GM19240 (cell line): ENCODE results near the gene STX8.
"Not testable (repeated sequence)": the region's sequence is repeated elsewhere in the genome, so short reads cannot be mapped to it uniquely, and the experiment has no call there.

Experiments
- DNase-seq: peaks from one replicate; pipeline ENCODE4 v3.0.0; 2011; ENCODE audit warnings: low spot score; ENCODE audit not compliant: insufficient read length

The STX8 gene

GRCh38 chr17:9406046-9406606, 169.5 kb downstream of the STX8 start:
- DNase-seq, result no peak

GRCh38 chr17:9403257-9403656, 172.4 kb downstream of the STX8 start:
- DNase-seq, result no peak

- DNase-seq, result no peak
Measured at GRCh38 chr17:9402590-9403199, 172.9 kb downstream of the STX8 start.

- no peak for DNase-seq
Measured at GRCh38 chr17:9401434-9401833, 174.2 kb downstream of the STX8 start.

- DNase-seq, result peak; percentile 24
Measured at GRCh38 chr17:9389111-9389527, 186.5 kb downstream of the STX8 start.

GRCh38 chr17:9386401-9386800, 189.2 kb downstream of the STX8 start:
- no peak for DNase-seq

- DNase-seq, result no peak
Measured at GRCh38 chr17:9383826-9384225, 191.8 kb downstream of the STX8 start.

- no peak for DNase-seq
Measured at GRCh38 chr17:9382626-9383025, 193.0 kb downstream of the STX8 start.

GRCh38 chr17:9381068-9381467, 194.6 kb downstream of the STX8 start:
- DNase-seq, result no peak

GRCh38 chr17:9380361-9380760, 195.3 kb downstream of the STX8 start:
- no peak for DNase-seq

- DNase-seq, result not testable (repeated sequence)
Measured at GRCh38 chr17:9376177-9376576, 199.4 kb downstream of the STX8 start.

GRCh38 chr17:9371019-9371418, 204.6 kb downstream of the STX8 start:
- no peak for DNase-seq

GRCh38 chr17:9370467-9370866, 205.2 kb downstream of the STX8 start:
- no peak for DNase-seq

- DNase-seq, result no peak
Measured at GRCh38 chr17:9368631-9369030, 207.0 kb downstream of the STX8 start.

- DNase-seq, result no peak
Measured at GRCh38 chr17:9367156-9367555, 208.5 kb downstream of the STX8 start.

- no peak for DNase-seq
Measured at GRCh38 chr17:9364837-9365430, 210.7 kb downstream of the STX8 start.

GRCh38 chr17:9363440-9364350, 211.9 kb downstream of the STX8 start:
- no peak for DNase-seq

- DNase-seq, result no peak
Measured at GRCh38 chr17:9361188-9361955, 214.2 kb downstream of the STX8 start.

- no peak for DNase-seq
Measured at GRCh38 chr17:9360677-9361081, 214.9 kb downstream of the STX8 start.

- no peak for DNase-seq
Measured at GRCh38 chr17:9356488-9356911, 219.1 kb downstream of the STX8 start.

GRCh38 chr17:9355846-9356245, 219.8 kb downstream of the STX8 start:
- no peak for DNase-seq
